ENCODE results near the gene PITRM1.
A peak's percentile ranks its signal among the peaks of the same experiment; 100 is the strongest.

Gene PITRM1

DNA sequence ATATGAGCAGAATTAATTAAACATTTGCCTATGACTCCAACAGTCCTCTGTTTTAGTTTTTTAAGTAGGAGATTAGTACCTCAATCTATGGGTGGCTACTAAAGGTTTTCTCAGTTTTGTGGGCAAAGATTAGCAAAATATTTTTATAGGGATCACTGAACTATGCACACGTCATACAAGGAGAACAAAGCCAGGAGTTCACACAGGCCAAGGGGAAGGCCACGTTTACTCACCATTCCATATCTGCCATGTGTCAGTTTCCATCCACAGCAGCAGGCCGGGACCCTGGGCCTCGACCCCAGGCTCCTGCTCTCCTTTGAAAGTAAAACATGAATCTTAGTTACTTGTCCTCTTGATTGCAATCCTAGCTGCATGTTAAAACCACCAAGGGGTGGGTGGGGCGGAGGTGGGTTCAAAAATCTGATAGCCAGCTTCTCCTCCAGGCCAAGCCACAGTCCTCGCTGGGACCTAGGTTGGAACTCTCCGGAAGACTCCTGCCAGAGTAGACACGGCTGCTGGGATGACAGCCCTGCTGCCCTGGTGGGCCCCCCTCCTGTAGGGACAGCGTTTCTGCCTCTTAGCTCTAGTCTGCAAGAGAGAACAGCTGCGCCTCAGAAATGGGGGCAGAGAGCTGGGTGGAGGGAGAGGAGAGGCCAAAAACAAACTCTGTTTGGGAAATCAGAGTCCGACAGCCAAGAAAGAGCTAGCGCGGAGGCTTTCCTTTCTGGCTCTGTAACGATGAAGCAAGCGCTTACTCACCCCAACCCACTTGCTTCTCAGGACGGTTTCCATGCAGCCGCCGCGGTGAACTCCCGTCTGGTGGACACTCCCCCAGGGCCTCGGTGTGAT lies 35.6 kb downstream of the PITRM1 start:
- H3K4me3 ChIP-seq (ENCODE audit: low read depth, low read length), result no peak overlapping the region
- TF ChIP-seq CTCF (IDR thresholded peaks at IDR 0.05; ENCODE audit: low read depth, low read length), result no peak
- DNase-seq (ENCODE audit: low read depth, low spot score), result peak; percentile 16
- in situ Hi-C loops (cut with HindIII; ENCODE audit: low sequenced_read_pairs), result no loop called here

DNA sequence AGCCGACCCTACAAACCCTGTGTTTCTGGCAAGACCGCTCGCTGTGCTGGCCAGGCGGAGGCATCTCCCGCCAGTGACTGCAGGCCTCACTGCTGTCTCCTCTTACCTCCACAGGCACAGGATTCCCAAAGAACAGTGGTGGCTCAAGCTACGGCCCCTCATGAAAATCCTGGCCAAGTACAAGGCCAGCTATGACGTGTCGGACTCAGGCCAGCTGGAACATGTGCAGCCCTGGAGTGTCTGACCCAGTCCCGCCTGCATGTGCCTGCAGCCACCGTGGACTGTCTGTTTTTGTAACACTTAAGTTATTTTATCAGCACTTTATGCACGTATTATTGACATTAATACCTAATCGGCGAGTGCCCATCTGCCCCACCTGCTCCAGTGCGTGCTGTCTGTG lies 36.2 kb downstream of the PITRM1 start:
- no peak for DNase-seq (ENCODE audit: low read depth, low spot score)
- in situ Hi-C loops (cut with HindIII; ENCODE audit: low sequenced_read_pairs), result no loop called here
- no peak for TF ChIP-seq CTCF (IDR thresholded peaks at IDR 0.05; ENCODE audit: low read depth, low read length)
- H3K4me3 ChIP-seq (ENCODE audit: low read depth, low read length), result no peak overlapping the region

GRCh38 chr10:3135006-3135405 lies 37.6 kb downstream of the PITRM1 start:
- no peak for TF ChIP-seq CTCF (IDR thresholded peaks at IDR 0.05; ENCODE audit: low read depth, low read length)
- DNase-seq (ENCODE audit: low read depth, low spot score), result no peak
- in situ Hi-C loops (cut with HindIII; ENCODE audit: low sequenced_read_pairs), result no loop called here
- H3K4me3 ChIP-seq (ENCODE audit: low read depth, low read length), result no peak overlapping the region

DNA sequence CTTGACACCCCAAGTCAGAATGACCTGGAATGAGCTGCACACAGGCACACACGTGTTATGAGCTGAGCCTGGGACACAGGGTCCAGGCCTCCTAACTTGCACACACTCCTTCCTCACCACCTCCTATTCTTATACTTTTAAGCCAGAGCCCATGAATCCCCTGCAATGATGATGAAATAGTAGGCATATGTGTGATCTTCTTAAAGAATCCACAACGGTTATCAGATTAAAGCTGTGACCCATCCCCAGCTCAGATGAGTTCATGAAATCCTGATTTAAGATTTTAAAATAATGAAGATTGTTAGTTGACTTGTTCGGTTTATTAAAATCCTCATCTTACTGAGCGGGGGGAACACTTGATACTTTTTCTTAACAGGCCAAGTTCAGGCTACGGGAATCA lies 38.6 kb downstream of the PITRM1 start:
- in situ Hi-C loops (cut with HindIII; ENCODE audit: low sequenced_read_pairs), result no loop called here
- no peak for DNase-seq (ENCODE audit: low read depth, low spot score)
- no peak for TF ChIP-seq CTCF (IDR thresholded peaks at IDR 0.05; ENCODE audit: low read depth, low read length)
- H3K4me3 ChIP-seq (ENCODE audit: low read depth, low read length), result no peak overlapping the region

DNA sequence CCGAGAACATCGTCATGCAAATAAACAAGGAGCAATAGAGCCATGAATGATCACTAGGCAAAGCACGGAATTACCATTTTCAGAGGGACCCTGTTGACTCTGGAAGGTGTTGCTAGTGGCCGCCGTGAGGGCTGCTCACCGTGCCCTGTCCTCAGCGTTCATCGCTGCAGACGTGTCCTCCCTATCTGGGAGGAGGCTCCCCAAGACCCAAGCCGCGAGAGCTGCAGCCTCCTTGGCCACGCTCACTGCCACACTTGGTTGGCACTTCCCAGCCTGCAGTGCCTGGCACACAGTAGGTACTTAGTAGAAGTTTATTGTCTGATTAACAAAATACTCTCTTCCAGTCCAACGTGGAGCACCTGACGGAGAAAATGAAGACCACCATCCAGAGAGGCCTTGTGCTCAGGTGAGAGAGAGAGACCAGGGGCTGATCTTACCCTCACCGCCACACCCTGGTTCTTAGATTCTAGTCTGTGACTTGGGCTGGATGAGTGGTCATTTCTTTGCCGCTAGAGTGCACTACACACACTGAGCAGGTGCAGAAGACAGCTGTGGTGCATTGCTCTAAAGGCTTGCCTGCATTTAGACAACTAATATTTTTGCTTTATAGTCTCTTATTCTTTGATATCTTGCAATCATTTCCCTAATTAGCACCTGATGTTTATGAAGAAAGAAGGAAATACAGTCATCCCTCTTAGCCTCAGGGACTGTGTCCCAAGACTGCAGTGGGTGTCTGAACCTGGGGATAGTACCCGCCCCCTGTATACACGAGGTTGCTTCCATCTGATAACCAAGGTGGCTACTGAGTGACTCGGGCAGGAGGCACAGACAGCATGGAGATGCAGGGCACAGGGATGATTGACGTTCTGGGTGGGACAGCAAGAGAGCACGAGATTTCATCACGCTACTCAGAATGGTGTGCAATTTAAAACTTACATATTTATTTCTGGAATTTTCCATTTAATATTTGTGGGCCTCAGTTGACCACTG lies 40.3 kb downstream of the PITRM1 start:
- in situ Hi-C loops (cut with HindIII; ENCODE audit: low sequenced_read_pairs), result no loop called here
- TF ChIP-seq CTCF (IDR thresholded peaks at IDR 0.05; ENCODE audit: low read depth, low read length), result no peak
- no peak for DNase-seq (ENCODE audit: low read depth, low spot score)
- H3K4me3 ChIP-seq (ENCODE audit: low read depth, low read length), result no peak overlapping the region

DNA sequence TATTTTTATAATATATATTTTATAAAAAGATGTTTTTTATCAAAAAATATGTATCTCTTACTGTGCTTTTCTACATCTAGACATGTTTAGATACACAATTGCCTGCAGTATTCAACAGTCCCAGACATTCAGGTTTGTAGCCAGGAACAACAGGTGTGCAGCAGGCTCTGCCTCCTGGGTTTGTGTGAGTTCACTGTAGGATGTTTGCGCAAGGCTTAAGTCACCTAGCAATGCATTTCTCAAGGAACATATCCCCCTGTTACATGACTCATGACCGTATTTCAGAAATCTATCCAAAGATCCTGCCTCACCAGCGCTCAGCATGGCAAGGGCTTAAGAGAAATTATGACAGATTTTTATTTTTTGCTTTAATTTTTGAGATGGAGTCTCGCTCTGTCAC lies 41.5 kb downstream of the PITRM1 start:
- in situ Hi-C loops (cut with HindIII; ENCODE audit: low sequenced_read_pairs), result no loop called here
- H3K4me3 ChIP-seq (ENCODE audit: low read depth, low read length), result no peak overlapping the region
- TF ChIP-seq CTCF (IDR thresholded peaks at IDR 0.05; ENCODE audit: low read depth, low read length), result no peak
- DNase-seq (ENCODE audit: low read depth, low spot score), result no peak
